CD4-positive, alpha-beta T cell (primary cell): Measurements from ENCODE around the gene PLA2G2A. TPM values are rescaled to one million over a fixed set of nuclear protein-coding genes. Genes with fewer than 3 reads are reported as not detected.

Experiments
- ATAC-seq: fragments of 200-7000 bp; cut with Tn5 transposase; one replicate; pipeline ENCODE4 v1.10.0; 2022; ENCODE audit warnings: mild to moderate bottlenecking; ENCODE audit not compliant: poor library complexity
- CTCF ChIA-PET: fragments of 350-600 bp; sonication (Branson Sonifier 250); formaldehyde crosslinking; loops from one replicate; lab custom pipeline; 2021; ENCODE audit warnings: antibody characterized with exemption, inconsistent platforms; lab: Charles Lee
- POLR2A ChIA-PET: fragments of 350-600 bp; sonication (Branson Sonifier 250); formaldehyde crosslinking; loops from one replicate; lab custom pipeline; 2021; ENCODE audit warnings: antibody characterized with exemption, inconsistent platforms; lab: Charles Lee
- DNase-seq, 14 experiments: peaks; one replicate each; pipeline ENCODE4 v3.0.0-alpha.2; 2013 to 2020; ENCODE audit warnings: mixed read lengths in 2 of 14
- H3K27ac ChIP-seq, 2 donors: one replicate each; pipeline versions ENCODE4 v1.5.1 to v1.7.0; 2013; ENCODE audit warnings: low read length in 2 of 2, low read depth in 1 of 2, mild to moderate bottlenecking in 1 of 2
- H3K27me3 ChIP-seq, 2 experiments: 1 replicate in 1 of 2; 2 replicates in 1 of 2; pipeline versions ENCODE4 v1.6.1 to v1.7.0; 2013; ENCODE audit warnings: low read length in 2 of 2, control low read depth in 1 of 2, mild to moderate bottlenecking in 1 of 2, moderate library complexity in 1 of 2; ENCODE audit not compliant: insufficient read depth in 2 of 2, control insufficient read depth in 1 of 2
- H3K36me3 ChIP-seq: one replicate; pipeline ENCODE4 v1.6.1; 2013; ENCODE audit warnings: low read length, control low read depth; ENCODE audit not compliant: insufficient read depth
- H3K4me1 ChIP-seq: one replicate; pipeline ENCODE4 v1.6.1; 2013; ENCODE audit warnings: low read length, control low read depth; ENCODE audit not compliant: insufficient read depth
- H3K4me3 ChIP-seq: one replicate; pipeline ENCODE4 v1.5.1; 2013; ENCODE audit warnings: mild to moderate bottlenecking, low read length, moderate library complexity
- H3K9me3 ChIP-seq, 2 experiments: 1 replicate in 1 of 2; 2 replicates in 1 of 2; pipeline versions ENCODE4 v1.6.1 to v1.7.0; 2013; ENCODE audit warnings: low read length in 2 of 2, mild to moderate bottlenecking in 2 of 2, control low read depth in 1 of 2, moderate library complexity in 1 of 2; ENCODE audit not compliant: control insufficient read depth in 1 of 2, insufficient read depth in 1 of 2
- H3K27ac Mint-ChIP-seq: one replicate; pipeline ENCODE4 v1.8.0; 2020; ENCODE audit warnings: mixed read lengths
- H3K27me3 Mint-ChIP-seq: one replicate; pipeline ENCODE4 v1.8.0; 2021; ENCODE audit warnings: mixed read lengths
- H3K36me3 Mint-ChIP-seq: one replicate; pipeline ENCODE4 v1.8.0; 2021; ENCODE audit warnings: low read depth, mixed read lengths
- H3K4me1 Mint-ChIP-seq: one replicate; pipeline ENCODE4 v1.8.0; 2021; ENCODE audit warnings: low read depth, mixed read lengths
- H3K4me3 Mint-ChIP-seq: one replicate; pipeline ENCODE4 v1.8.0; 2020; ENCODE audit warnings: mild to moderate bottlenecking, mixed read lengths
- H3K9me3 Mint-ChIP-seq: one replicate; pipeline ENCODE4 v1.8.0; 2020; ENCODE audit warnings: mixed read lengths
- intact Hi-C, 2 experiments: fragments of 100-400 bp; cut with DNase I in 1 of 2; cut with micrococcal nuclease in 1 of 2; formaldehyde crosslinking; loops; one replicate each; pipeline versions ENCODE4 v1.15.1 to v1.9.0; 2023 to 2025; cut with DNase I, micrococcal nuclease
- total RNA-seq, 174 experiments: library from RNA in 2 of 174; stranded (reverse) in 2 of 174; gene quantifications; one replicate each; pipeline ENCODE4 v1.2.3 and lab custom pipeline; 2021 to 2026
- TF ChIP-seq, protein P1 (sequence below): fragments of 200-600 bp; IDR thresholded peaks from one replicate; pipeline ENCODE4 v1.8.0; 2022; ENCODE audit warnings: antibody characterized with exemption, mild to moderate bottlenecking

PLA2G2A gene
- total RNA-seq, 2 experiments from 2014 or later: not detected

- H3K27ac Mint-ChIP-seq: no peak overlapping the region
- TF ChIP-seq, protein P1, sequence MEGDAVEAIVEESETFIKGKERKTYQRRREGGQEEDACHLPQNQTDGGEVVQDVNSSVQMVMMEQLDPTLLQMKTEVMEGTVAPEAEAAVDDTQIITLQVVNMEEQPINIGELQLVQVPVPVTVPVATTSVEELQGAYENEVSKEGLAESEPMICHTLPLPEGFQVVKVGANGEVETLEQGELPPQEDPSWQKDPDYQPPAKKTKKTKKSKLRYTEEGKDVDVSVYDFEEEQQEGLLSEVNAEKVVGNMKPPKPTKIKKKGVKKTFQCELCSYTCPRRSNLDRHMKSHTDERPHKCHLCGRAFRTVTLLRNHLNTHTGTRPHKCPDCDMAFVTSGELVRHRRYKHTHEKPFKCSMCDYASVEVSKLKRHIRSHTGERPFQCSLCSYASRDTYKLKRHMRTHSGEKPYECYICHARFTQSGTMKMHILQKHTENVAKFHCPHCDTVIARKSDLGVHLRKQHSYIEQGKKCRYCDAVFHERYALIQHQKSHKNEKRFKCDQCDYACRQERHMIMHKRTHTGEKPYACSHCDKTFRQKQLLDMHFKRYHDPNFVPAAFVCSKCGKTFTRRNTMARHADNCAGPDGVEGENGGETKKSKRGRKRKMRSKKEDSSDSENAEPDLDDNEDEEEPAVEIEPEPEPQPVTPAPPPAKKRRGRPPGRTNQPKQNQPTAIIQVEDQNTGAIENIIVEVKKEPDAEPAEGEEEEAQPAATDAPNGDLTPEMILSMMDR: no peak
- no peak overlapping the region for H3K4me3 Mint-ChIP-seq
- DNase-seq (no peak), ATAC-seq (no peak)
- Histone ChIP-seq H3K4me1 (no peaks in the 10 kb centered on the region), H3K9me3 (no peaks in the 10 kb centered on the region), H3K4me3 (no peak overlapping the region), H3K36me3 (no peaks in the 10 kb centered on the region), H3K27ac (no peak overlapping the region), H3K27me3 (peaks cover 0 to 4% of the 10 kb centered on the region in 2 experiments)
- H3K4me1 Mint-ChIP-seq: no peaks in the 10 kb centered on the region
- ChIA-PET POLR2A (no interaction called here), CTCF (no interaction called here)
- intact Hi-C loops: loop anchor here in 1 of 2 experiments (10.0 kb wide), 1 partner anchor 217 kb away; no protein-coding TSS in a partner anchor
- H3K27me3 Mint-ChIP-seq: peaks cover 43% of the 10 kb centered on the region
- no peaks in the 10 kb centered on the region for H3K9me3 Mint-ChIP-seq
- no peaks in the 10 kb centered on the region for H3K36me3 Mint-ChIP-seq
These were observed 1.3 kb downstream of the PLA2G2A start for GRCh38 chr1:19978143-19978542.

DNA sequence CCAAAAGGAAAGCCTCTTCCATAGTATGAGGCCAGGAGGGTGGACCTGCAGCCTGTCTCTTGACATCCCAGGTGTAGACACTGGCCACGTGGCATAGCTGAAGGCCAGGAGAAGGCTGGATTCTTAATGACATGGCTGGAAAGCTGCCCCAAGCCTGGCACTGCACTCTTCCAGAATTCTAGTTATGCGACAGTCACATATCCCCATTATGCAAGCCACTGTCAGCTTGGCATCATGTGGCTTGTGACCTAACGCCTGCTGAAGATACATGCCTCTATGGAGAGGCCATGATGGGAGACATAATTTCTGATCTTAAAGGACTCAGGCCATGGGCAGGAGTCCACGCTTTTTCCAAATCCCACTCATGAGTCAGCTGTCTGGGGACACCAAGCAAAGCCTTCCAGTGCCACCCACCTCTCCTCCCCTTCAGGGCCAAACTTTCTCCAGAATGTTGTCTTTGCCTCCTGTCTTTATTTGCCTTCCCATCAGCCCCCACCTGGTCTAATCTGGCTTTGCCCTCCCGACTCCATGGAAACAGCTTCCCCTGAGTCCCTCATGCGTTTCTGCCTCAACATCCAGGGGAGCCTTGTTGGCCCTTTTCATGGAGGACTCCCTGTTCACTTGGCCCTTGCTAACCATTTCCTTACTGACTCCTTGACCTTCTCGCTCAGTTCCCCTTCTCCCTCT is 3.0 kb downstream of the PLA2G2A start:
- H3K36me3 ChIP-seq: no peaks in the 10 kb centered on the region
- no peak overlapping the region for H3K27ac Mint-ChIP-seq
- no peak overlapping the region for H3K27ac ChIP-seq
- H3K4me1 Mint-ChIP-seq: no peaks in the 10 kb centered on the region
- H3K4me3 ChIP-seq: no peak overlapping the region
- no peak overlapping the region for H3K4me3 Mint-ChIP-seq
- ChIA-PET CTCF (no interaction called here), POLR2A (no interaction called here)
- TF ChIP-seq, protein P1: no peak
- ATAC-seq (no peak), DNase-seq (no peak)
- peaks cover 48% of the 10 kb centered on the region for H3K27me3 Mint-ChIP-seq
- intact Hi-C loops: loop anchor here in 1 of 2 experiments (10.0 kb wide), 1 partner anchor 218 kb away; no protein-coding TSS in a partner anchor
- no peaks in the 10 kb centered on the region for H3K4me1 ChIP-seq
- peaks cover 0 to 6% of the 10 kb centered on the region in 2 experiments for H3K27me3 ChIP-seq
- no peaks in the 10 kb centered on the region for H3K9me3 ChIP-seq
- no peaks in the 10 kb centered on the region for H3K36me3 Mint-ChIP-seq
- H3K9me3 Mint-ChIP-seq: no peaks in the 10 kb centered on the region

DNA sequence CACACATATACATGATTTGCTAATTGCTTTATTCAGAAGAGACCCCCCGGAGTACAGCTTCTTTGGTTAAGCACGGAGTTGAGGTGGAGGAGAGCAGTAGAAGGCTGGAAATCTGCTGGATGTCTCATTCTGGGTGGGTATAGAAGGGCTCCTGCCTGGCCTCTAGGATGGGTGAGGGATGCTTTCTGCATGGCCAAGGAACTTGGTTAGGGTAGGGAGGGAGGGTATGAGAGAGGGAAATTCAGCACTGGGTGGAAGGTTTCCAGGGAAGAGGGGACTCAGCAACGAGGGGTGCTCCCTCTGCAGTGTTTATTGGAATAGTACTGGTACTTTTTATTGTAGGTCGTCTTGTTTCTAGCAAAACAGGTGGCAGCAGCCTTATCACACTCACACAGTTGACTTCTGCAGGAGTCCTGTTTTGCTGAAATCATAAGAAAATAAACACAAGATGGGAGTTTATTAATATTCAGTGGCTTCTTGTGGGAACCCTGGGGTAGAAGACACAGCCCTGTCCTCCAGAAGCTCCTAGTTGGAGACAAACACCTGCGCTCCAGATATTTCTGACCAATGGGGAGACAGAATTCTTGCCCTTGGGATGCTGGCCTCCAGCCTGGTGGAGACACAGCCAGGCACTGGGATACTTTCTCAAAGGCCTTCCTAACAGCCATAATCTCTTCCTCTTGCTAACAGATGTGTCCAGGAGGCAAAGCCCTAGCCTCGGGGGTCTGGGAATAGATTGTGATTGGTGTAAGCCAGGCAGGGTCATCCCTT is 3.8 kb downstream of the PLA2G2A start:
- intact Hi-C loops: loop anchor here (1.0 to 10.0 kb wide), 3 partner anchors 177 to 220 kb away; no protein-coding TSS in a partner anchor
- H3K36me3 Mint-ChIP-seq: no peaks in the 10 kb centered on the region
- peaks cover 0 to 6% of the 10 kb centered on the region in 2 experiments for H3K27me3 ChIP-seq
- no peak overlapping the region for H3K4me3 ChIP-seq
- no peak overlapping the region for H3K27ac ChIP-seq
- no peaks in the 10 kb centered on the region for H3K9me3 Mint-ChIP-seq
- no peaks in the 10 kb centered on the region for H3K4me1 Mint-ChIP-seq
- H3K9me3 ChIP-seq: no peaks in the 10 kb centered on the region
- CTCF ChIA-PET: interaction anchor here (1.0 to 1.4 kb wide), 3 partner anchors 176 to 518 kb away, joined by 3 to 9 read pairs (median 3); no protein-coding TSS in a partner anchor
- ATAC-seq: no peak
- H3K4me3 Mint-ChIP-seq: no peak overlapping the region
- TF ChIP-seq, protein P1: no peak
- peaks cover 49% of the 10 kb centered on the region for H3K27me3 Mint-ChIP-seq
- POLR2A ChIA-PET: no interaction called here
- H3K27ac Mint-ChIP-seq: no peak overlapping the region
- DNase-seq: no peak
- H3K4me1 ChIP-seq: no peaks in the 10 kb centered on the region
- H3K36me3 ChIP-seq: no peaks in the 10 kb centered on the region
